Stimulated activated CD8-positive, alpha-beta memory T cell treated with anti-CD3 and anti-CD28 coated beads, Interleukin-15, amount 100 ng/mL, for 24 hours (primary cell): Measurements from ENCODE around the gene NR4A2.

Experiments
- DNase-seq: peaks from one replicate; pipeline ENCODE4 v3.0.0-alpha.2; 2020; ENCODE audit warnings: low read depth

NR4A2 gene

DNA sequence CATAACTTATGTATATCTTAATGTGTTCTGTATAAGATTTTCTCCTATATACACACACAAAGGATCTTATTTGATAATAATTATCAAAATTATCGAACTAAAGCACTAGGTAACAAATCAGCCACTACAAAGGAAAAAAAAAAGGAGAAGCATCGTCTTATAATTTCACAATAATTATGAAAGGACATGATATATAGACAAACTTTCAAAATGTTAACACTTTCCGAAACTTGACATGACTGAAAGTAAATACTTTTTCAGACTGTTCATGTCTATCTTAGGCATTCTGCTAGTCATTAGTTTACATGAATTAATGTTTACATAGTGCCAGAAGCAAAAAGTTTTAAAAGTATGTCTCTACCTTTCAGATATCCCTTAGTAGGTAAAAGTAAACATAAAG, 7.3 kb upstream of the NR4A2 start:
- DNase-seq: no peak

DNA sequence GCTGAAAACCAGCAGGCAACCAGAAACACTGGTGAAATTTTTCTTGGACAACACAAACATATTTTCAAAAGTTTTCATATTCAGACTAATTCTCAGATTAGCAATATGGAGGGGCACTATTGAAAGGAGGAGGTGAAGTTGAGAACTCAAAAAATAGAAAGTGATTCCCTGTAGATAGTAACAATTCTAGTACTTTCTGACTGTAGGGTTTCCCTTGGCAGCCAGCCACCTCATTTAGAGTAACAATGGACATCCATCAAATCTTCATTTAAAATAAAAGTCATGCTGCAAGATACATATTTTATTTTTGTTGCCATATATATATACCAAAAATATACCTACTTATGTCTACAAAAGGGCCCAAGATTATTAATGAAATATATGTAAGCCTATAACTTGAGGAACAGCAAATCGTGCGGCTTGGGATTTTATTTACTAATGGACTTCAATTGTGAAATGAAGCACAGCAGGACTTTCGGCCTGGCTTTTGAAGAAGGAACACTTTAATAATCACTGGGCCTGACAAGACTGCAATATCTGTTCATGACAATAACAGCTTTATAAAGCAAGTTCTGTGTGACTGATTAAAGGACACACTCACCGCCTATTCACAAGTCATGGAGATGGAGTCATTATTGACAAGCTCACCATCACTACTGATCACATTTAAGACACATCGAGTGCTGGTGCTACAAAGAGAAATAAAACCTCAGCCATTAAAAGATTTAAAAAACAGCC, 6.8 kb upstream of the NR4A2 start:
- DNase-seq: no peak

DNA sequence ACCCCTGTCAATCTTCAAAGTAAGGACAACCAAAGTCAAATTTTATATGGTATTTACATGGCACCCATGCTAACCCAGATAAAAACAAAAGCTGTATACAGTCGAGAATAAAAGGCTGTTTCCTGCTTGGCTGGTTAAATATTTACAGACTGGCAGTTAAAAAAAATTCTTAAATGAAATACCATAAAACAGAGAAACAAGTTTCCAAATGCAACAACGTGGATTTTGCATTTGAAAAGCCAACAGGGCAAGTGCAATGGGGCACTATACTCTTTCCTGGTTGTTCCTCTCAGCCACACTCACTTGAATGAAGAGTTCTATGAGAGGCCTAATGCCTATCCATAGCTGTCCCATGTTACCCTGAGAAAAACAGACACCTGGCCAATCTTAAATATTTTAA, 6.1 kb upstream of the NR4A2 start:
- no peak for DNase-seq

DNA sequence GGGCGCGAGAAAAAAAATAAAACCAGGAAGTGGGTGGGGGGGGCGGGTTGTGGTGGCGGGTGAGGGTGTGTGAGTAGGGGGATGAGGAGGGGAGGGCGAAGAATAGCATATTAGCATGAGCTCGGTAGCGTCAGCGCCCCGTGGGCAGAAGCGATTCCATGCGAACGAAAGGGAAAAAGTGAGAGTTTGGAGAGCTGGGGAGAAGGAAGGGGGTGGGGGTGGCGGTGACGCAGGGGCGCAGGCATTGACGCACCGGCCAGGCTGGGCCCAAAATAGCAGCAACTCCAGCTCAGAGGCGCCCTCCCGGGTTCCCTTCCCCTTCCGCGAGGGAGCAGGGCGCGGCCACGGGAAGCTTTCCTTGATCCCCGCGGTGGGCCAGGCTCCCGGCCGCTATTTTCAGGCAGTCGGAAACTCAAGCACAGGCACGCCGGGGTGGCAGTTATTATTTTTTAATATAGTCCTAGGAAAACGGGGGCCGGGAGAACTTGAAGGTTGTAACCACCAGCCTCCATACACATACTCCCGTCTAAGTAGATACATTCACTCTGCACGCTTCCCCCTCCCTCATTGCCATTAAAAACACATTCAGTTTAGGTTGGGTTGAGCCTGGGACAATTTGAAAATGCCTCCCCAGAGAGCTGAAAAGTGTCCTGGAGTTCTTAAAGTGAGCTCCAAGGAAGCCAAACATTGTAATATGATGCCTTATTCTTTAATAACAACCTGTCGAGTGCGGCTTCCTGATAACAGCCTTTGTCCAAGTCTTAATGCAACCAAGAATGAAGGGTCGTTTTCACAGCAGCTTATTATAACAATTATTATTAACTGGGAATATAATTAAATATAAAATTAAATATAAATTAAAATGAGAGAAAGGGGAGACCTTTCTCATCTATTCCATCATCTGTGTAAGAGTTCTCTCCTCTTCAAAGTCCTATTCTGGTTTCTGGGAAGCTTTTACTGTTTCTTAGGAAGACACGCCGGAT, 2.3 kb upstream of the NR4A2 start:
- DNase-seq: peak; percentile 70

DNA sequence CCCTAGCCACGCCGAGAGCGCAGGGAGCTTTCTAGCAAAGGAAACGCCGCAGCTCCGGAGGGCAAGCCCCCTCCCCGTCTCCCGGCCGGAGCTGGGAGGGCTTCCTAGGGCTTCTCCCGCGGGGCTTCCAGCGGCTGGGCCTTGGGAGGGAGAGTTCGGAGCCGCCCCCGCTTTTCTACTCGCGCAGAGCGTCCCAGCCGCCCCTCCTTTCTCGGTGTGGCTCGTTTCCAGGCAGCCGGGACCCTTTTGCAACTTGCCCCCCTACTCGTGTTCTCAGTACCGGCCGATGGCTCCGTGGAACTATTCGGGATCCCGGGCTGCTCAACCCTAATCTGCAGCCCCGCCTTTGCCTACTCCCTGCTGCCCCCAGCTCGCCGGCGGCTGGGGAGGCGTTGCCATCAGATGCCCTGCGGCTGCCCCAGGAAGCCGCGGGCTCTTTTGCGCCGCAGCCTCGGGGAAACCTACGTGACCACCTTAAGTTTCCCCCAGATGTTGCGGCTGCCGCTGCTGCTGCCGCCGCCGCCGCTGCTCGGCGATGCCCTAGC, 1.5 kb upstream of the NR4A2 start:
- no peak for DNase-seq

DNA sequence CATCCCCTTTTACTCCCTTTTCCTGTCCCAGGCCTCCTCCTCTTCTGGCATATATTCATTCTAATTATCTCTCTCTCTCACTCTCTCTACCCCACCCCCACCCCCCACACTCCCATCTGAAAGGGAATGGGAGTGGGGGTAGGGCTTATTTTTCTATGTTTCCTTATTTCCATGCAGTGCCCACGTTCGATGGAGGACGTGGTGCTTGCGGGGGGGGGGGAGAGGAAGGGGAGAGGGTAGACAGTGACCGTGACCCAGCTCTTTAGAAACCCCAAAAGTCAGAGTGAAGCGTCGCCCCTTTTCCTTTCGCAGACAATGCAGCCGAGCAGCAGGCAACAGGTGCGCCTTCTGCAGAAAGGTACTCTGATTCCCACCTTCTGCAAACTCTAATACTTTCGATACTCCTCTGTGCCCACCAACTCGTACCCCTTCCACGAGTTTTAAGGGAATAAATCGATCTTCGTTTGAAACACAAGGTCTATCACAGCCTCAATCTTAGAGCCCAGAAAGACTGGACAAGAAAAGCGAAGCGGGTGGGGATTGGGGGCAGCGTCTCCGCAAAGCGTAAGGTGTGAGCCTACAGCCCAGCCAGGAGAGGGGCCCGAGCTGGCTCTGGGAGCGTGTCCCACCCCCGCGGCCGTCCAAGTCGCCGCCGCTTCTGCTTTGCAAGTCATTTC, 891 bp upstream of the NR4A2 start:
- no peak for DNase-seq

DNA sequence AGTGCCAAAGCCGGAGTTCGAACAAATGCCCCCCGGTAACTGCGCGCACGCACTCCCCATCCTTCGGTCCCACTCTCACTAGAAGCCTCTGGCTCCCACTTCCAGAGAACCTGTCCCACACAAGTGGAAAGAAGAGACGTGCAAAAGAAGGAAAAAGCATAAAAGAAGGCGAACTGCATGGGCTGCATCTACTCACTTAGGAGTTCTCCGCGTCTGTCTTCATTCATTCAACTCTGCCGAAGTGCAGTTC, 312 bp downstream of the NR4A2 start:
- DNase-seq: no peak

DNA sequence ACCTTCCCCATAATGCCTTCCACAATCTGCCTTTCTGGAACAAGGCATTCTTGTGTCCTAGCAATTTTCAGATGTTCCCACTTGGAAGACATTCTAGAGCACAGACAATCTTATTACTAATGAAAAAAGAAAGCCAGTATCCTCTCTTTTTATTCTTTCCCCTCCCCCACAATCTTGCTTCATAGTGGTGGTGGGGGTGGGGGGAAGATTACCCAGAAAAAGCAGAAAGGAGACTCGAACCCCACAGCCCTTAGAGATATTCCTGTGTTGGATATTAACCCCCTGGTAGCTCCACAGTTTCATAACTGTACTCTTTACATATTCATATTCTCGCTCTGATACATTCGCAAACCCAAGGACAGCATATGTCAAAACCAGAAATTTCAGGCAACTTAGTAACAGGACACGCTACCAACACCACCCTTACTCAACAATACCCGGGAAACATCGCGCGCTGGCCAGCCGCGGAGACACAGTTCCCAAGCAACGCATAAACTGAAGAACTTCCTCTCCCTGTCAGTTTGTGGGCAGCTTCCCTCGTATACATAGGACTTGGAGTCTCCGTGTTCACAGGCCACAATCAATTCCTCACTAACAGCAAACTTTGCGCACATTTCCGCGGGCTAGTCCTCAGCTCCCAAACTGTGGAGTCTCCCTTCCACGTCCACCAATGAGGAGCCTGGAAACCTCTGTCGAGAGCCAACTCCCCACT, 793 bp downstream of the NR4A2 start:
- no peak for DNase-seq

DNA sequence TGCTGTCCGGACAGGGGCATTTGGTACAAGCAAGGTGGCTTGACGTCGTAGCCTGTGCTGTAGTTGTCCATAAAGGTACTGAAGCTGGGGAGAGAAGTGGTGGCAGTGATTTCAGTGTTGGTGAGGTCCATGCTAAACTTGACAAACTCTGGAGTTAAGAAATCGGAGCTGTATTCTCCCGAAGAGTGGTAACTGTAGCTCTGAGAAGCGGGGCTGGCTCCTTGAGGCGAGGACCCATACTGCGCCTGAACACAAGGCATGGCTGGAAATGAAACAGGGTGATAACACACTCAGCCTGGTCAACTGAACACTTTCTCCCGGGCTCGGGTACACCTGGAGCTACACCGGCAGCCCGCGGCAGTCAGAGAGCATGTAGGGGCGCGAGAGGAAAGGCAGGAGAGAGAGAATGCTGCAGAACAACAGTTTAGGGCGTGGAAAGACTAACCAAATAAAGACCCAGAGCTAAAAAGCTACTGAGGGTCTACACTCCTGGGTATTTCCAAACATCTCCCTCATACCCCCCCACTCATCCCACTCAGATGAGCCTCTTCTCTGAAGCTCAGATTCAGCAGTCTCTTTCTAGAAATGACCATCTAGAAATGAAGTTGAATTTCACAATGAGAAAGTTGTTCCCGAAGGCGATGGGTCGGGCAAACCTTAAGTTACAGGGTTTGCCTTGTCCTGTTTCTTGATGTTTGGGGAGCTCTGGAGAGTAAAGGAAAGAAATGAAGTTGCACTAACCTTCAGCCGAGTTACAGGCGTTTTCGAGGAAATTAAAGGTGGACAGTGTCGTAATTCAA, 2.4 kb downstream of the NR4A2 start:
- DNase-seq: no peak

DNA sequence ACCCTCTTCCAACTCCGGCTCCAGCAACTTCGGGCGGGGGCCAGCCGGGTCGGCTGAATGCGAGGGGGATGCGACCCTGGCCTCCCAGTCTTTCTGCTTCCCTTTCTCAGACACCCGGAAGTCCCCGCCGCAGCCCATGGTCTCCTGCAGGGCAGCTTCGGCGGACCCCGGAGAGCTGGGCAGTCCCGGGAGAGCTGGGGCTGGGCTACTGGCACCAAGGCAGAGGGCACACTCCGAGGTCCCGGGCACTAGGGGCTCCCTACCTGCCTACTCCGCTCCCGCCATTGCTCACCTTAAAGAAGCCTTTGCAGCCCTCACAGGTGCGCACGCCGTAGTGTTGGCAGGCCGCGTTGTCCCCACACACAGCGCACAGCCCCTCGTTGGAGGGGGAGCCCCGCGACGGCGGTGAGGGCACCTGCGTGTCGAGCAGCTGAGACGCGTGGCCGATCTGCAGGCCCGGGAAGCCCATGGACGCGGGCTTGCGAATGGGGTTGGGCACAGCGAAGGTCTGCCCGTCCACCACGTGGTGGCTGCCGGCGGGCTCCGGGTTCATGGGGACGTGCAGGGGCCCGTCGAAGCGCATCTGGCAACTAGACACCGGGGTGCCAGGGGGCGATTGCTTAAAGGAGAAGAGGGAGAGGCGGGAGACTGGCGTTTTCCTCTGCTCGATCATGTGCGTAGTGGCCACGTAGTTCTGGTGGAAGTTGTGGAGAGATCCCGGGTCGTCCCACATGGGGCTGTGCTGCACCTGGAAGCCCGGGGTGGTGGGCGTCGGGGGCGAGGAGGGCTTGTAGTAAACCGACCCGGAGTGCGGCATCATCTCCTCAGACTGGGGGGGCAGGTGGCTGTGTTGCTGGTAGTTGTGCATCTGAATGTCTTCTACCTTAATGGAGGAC, 3.2 kb downstream of the NR4A2 start:
- DNase-seq: no peak

DNA sequence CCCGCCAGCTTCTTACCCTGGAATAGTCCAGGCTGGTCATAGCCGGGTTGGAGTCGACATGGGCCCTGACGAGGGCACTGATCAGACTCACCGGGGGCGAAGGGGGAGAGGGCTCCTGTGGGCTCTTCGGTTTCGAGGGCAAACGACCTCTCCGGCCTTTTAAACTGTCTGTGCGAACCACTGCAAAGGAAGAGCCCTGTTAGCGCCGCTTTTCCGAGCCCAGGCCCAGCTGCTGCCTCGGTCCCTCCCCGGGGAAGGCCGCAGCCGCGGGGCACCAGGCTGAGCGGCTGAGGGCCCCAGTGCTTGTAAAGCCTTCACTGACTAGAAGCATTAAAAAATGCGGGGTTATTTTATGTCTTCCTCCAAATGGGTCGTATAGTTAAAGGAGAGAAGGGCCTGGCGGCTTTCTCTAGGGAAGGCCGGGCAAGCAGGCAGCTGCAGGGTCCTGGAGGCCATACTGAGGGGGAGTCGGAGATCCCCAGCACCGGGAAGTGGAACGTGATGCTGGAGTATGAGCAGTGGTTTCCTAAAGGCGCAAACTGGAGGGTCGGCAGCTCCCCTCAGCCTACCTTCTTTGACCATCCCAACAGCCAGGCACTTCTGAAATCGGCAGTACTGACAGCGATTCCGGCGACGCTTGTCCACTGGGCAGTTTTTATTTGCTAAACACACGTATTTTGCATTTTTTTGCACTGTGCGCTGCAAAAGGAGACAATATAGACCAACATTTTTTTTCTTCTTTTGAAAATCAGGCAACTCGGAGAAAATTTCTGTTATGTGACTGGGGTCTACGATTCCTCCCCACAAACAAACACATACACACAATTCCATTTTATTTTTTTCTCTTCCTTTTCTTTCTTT, 4.5 kb downstream of the NR4A2 start:
- DNase-seq: no peak

DNA sequence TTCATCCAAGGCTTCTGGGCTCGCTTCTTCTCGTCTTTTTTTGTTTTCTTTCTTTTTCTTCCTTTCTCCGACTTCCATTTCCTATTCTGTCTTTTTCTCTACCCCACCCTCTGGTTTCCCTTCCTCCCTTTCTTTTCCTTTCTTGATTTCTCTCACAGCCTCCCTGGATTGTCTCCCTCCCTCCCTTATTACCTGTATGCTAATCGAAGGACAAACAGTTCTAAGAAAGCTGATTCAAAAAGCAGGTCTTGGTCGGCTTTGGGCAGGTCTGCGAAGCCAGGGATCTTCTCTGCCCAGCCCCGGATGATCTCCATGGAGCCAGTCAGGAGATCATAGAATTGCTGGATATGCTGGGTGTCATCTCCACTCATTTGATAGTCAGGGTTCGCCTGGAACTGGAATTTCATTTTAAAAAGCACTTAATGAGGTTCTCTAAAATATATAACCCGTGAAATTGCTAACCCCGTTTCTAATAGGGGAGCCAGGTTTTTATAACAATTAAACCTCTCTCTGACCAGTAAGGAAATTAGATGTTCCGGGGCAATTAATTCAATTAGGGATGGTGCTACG, 5.9 kb downstream of the NR4A2 start:
- DNase-seq: no peak

DNA sequence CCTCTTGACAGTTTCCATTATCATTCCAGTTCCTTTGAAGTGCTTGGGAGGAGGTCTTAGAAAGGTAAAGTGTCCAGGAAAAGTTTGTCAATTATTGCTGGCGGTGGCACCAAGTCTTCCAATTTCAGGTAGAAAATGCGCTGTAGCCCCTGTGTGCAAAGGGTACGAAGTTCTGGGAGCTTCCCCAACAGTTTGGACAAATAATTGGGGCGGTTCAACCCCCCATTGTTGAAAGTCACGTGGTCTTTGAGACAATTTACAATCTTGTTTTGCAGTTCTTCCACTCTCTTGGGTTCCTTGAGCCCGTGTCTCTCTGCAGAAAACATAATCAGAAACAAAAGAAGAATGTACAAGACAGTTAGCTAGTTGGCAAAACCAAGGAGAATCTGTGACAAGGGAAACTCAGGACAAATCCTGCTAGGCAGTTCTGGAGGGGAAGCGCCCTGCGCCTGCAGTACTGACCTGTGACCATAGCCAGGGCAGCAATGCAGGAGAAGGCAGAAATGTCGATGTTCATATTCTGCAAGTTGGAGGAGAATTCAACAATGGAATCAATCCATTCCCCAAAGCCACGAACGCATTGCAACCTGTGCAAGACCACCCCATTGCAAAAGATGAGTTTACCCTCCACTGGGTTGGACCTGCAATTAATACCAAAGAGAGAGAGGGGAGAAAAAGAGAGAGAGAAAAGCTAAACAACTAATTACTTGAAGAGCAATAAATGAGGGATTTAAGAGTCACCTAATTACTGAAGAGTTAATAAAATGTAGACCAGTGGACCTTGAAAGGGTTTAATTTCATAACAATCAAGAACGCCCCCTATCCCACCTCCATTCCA, 6.6 kb downstream of the NR4A2 start:
- no peak for DNase-seq

DNA sequence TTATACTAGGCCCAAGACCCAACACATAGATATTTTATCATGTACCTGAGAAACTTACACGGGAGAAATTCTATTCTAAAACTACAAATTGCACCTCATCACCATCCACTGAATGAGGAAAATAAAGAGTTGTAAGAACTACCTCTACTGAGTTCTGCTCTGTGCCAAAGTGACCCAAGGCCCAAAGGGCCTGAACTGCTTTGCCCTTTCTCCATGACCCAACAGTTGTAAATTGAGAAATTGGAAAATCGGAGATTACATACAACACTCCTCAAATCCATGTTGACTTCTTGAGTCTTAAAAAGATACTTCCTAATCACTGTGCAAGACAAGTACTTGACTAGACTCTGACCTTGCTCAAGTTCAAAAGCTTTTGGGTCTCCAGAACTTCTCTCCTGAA, 8.8 kb downstream of the NR4A2 start:
- DNase-seq: no peak

DNA sequence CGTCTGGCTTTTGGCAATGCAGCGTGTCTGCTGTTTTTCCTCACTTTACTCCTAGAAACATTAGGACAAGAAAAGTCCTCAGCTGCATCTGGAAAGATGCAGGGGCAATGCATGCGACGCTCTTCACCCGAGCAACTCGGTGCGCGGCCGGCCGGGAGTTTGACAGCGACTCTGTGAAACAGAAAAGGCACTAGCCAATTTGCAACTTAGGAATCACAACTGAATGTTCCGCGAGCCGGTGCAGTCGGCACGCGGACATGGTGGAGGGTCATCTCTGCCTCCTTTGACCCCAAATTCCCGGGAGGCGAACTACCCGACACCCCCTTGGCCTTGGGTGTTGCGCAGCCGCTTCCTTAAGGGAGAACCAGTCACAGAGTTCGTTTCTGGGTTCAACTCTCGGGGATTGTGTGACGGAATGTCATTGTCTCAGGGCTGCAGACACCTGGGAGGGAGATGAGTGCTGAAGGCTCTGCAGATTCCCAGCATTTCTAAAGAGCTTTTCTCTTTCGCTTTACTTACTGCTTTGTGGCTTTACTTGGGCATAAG, 9.8 kb downstream of the NR4A2 start:
- DNase-seq: no peak

DNA sequence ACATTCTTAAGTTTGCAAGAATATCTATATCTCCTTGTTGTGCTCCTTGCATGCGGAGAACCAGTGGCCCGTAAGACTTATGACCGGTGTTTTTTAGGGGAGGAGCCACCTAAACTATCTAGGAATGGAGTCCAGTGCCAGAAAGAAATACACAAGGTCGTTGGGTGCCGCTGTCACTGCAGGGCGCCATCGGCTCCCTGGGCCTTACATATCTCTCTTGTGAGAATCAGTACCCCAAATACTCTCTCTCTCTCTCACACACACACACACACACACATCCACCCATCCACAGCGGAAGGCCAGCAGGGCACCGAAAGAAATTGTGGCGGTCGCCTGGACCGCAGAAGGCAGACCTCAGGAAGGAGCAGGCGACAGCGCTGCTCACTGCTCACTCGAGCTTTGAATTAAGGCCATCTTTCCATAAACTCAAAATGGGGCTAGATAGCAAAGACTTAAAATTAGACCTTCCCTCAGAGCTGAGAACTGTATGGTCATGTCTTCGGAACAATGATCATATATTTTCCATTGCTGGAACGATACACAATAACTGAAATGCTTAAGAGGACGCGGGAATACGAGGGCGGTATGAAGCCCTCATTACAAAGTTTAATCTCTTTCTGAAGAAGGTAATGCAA, 10.4 kb downstream of the NR4A2 start:
- DNase-seq: no peak

DNA sequence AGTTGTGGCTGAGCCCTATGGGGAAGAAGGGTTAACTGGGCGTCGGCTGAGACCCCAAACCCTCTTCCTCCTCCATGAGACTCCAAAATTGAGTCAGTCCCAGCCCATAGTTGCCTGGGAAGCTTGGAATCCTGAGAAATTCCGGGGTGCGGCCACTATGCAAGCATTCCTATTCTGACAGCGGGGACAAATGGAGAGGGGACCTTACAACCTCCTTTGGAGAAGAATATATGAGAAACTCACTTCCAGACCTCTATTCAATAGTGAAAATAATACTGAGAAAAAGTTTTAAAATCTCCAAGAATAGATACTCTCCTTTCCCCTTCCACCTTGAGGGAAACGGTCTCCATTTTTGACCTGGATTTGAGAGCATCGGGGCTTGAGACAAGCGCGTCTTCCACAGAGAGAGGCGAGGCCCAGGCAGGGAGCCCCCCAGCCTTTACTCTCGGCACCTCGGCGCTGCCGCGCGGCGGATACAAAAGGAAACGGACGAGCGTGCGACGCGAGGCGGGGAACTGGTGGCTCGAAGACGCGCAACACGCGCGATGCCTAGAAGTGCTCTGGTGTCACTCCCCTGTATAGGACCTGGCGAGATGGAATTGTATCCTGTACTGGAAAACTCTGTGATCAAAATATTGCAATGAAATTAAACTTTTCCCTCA, 11.1 kb downstream of the NR4A2 start:
- no peak for DNase-seq
